ENCODE measurements around the gene REX1BD. TPM values are rescaled to one million over a fixed set of nuclear protein-coding genes. Genes with fewer than 3 reads are reported as not detected.

Gene REX1BD
- total RNA-seq, 4 donors from 2014 or later: 29.7 to 295 (median 74.2) TPM

DNA sequence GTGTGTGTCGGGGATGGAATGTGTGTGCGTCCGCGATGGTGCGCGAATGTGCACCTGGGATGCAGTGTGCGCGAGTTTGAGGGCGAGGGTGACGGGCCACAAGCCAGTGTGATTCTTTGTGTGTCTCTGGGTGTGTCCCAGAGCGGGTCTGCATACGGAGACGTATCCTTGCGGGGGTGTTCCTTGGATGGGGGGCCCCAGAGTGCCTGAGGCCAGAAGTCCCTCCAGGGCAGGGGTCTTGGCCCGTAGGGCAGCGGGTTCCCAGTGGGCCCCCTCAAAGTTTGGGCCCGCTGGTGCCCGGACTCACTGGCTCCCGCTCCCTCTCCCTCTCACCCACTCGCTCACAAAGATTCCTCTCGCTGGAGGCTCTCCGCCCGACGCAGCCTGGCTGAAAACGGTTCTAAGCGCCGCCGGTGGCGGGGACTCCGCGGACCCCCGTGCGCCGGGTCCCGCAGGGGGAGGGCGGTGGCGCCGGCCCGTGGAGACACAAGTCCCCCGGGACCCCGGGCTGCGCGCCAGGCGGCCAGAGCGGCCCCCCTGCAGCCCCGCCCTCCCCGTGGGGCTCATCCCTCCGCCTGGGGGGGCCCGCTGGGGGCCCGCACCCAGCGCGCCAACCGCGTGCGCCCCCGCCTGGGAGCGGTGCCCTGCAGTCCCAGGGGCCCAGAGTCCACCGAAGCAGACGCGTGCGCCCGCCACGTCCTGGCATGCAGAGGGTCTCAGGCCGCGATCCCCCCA, 17.1 kb downstream of the REX1BD start:
- H3K4me1 ChIP-seq: peaks cover 0 to 19% of the 10 kb centered on the region in 2 donors
- H3K9me3 ChIP-seq: no peaks in the 10 kb centered on the region
- no peak overlapping the region for H3K4me3 ChIP-seq
- DNase-seq: no peak
- TF ChIP-seq, protein P1, sequence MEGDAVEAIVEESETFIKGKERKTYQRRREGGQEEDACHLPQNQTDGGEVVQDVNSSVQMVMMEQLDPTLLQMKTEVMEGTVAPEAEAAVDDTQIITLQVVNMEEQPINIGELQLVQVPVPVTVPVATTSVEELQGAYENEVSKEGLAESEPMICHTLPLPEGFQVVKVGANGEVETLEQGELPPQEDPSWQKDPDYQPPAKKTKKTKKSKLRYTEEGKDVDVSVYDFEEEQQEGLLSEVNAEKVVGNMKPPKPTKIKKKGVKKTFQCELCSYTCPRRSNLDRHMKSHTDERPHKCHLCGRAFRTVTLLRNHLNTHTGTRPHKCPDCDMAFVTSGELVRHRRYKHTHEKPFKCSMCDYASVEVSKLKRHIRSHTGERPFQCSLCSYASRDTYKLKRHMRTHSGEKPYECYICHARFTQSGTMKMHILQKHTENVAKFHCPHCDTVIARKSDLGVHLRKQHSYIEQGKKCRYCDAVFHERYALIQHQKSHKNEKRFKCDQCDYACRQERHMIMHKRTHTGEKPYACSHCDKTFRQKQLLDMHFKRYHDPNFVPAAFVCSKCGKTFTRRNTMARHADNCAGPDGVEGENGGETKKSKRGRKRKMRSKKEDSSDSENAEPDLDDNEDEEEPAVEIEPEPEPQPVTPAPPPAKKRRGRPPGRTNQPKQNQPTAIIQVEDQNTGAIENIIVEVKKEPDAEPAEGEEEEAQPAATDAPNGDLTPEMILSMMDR (IDR thresholded peaks at IDR 0.05): no peak
- TF ChIP-seq POLR2A (IDR thresholded peaks at IDR 0.05): no peak
- peaks cover 36 to 42% of the 10 kb centered on the region in 2 donors for H3K27me3 ChIP-seq
- no peak overlapping the region for H3K27ac ChIP-seq
- intact Hi-C loops (cut with DNase I; ENCODE audit: low total_unique reads): no loop called here
- no peaks in the 10 kb centered on the region for H3K36me3 ChIP-seq

DNA sequence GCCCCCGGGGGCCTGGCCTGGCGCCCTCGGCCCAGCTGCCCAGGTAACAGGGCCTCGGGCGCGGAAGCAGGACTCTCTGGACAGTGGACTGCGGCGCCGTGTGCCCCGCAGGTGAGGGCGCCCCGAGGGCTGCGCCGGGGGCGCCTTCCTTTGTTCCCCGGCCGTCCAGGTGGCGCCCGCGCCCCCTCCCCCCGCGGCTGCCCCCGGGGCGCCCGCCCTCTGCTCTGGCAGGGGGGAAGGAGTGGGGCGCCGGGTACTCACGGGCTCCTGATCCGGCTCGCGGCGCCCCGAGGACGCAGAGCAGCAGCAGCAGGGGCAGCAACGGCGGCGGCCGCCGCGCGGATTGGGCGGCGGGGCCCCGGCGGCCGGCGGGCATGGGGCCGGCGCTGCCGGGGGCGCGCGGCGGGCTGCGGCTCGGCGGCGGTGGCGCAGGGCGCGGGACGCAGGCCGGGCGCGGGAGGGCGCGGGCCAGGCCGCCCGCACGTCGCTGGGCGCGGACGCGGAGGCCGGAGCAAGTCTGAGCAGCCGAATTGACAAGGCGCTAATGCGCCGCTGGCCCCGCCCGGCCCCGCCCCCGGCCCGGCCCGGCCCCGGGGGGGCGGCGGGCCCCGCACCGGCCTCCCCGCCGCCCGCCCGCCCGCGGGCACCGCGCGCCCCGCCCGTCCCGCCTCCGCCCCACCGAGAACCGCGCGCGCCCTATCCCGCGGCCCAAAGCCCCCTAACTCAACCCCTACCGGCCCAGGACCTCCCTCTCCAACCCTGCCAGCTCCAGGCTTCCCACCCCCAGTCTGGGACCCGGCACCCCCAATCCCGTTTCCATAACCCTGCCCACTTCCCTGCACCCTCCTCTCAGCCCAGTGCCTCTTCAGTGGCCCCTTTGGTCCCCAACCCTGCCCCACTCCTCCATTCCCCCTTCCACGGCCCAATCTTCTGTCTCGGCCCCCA, 18.0 kb downstream of the REX1BD start, which contains the start of gene CRLF1:
CRLF1 (minus strand) TSS at position 519 of the 945 bp plus-strand sequence; CDS start at position 376, 143 bp downstream.
- no peak for DNase-seq
- no peaks in the 10 kb centered on the region for H3K36me3 ChIP-seq
- H3K27me3 ChIP-seq: peaks cover 42 to 47% of the 10 kb centered on the region in 2 donors
- no peak for TF ChIP-seq POLR2A (IDR thresholded peaks at IDR 0.05)
- TF ChIP-seq, protein P1 (IDR thresholded peaks at IDR 0.05): no peak
- intact Hi-C loops (cut with DNase I; ENCODE audit: low total_unique reads): no loop called here
- no peaks in the 10 kb centered on the region for H3K9me3 ChIP-seq
- peaks cover 0 to 21% of the 10 kb centered on the region in 2 donors for H3K4me1 ChIP-seq
- no peak within 1 kb of the TSS for H3K27ac ChIP-seq
- no peak within 1 kb of the TSS for H3K4me3 ChIP-seq

DNA sequence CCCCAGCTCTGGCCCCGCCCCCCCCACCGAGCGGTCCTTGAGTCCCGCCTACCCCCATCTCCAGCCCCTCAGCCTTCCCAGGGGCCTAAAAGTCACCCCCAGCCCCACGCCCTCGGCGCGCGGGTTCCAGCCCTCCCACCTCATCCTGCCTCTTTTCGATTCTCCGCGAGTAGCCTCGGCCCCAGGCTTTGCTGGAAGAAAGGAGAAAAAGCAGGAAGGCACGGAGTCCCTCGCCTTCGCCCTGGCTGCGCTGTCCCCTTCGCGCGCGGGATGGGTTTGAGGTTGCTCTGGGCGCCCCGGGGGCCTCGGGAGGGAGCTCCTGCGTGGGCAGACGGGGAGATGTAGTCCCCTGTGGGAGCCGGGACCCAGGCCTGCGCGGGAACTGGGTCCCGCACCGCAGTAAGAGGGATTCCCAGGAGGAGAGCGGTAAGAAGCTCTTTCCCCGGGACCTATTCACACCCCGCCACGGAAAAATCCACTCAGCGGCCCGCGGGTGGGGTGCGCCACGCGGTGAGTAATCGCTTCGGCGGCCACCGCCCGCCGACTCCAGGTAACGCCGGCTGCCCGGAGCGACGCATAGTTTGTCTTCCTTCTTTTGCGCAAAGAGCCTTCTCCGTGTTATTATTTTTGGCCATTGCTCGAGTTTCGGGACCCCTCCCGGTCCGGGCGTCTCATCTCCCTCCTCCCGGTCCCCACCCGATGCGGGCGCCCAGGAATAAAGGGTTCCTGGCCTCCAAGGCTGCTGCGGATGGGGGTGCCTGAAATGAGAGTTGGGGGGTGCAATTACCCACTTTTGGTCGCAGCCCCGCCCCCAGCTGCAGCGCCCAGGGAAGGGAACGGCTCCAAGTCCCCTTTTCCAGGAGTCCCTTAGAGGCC, 18.9 kb downstream of the REX1BD start:
- no peak overlapping the region for H3K27ac ChIP-seq
- H3K36me3 ChIP-seq: no peaks in the 10 kb centered on the region
- TF ChIP-seq, protein P1 (IDR thresholded peaks at IDR 0.05): no peak
- no peak for TF ChIP-seq POLR2A (IDR thresholded peaks at IDR 0.05)
- H3K4me1 ChIP-seq: peaks cover 0 to 30% of the 10 kb centered on the region in 2 donors
- H3K27me3 ChIP-seq: peaks cover 51 to 53% of the 10 kb centered on the region in 2 donors
- intact Hi-C loops (cut with DNase I; ENCODE audit: low total_unique reads): no loop called here
- no peaks in the 10 kb centered on the region for H3K9me3 ChIP-seq
- H3K4me3 ChIP-seq: no peak overlapping the region
- DNase-seq: no peak

DNA sequence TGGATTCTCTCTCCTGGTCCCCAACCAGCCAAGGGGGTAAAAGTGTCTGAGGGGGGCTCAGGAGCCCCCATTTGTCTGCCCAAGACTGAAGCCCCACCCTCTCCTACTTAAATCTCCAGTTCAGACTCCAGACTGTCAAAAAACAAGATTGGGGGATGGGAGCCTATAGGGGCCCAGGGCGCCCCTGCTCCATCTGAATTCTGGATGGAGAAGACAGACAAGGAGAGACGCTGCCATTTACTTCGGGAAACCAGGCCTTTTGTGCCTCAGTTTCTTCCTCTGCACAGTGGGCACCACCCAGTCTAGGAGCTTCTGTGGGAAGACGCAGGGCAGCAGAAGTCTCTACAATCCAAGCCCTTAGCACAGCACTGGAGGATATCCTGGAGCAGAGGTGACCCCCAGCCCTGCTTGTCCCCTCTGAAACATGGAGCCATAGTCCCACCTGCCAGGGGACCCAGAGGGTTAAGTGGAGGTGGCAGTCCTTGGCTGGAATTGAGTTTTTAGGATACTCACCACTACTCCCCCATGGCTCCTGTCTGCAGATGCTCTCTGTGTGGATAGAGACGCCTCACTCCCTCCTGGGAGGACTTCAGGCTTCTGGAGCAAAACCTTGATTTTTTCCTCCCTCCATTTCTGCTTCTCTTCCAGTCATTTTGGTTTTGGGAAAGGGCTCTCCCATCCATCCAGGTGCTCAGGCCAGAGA, 19.7 kb downstream of the REX1BD start:
- H3K27ac ChIP-seq: no peak overlapping the region
- H3K4me1 ChIP-seq: peaks cover 0 to 31% of the 10 kb centered on the region in 2 donors
- no peaks in the 10 kb centered on the region for H3K36me3 ChIP-seq
- H3K4me3 ChIP-seq: no peak overlapping the region
- no peak for DNase-seq
- TF ChIP-seq, protein P1 (IDR thresholded peaks at IDR 0.05): no peak
- no peak for TF ChIP-seq POLR2A (IDR thresholded peaks at IDR 0.05)
- H3K9me3 ChIP-seq: no peaks in the 10 kb centered on the region
- intact Hi-C loops (cut with DNase I; ENCODE audit: low total_unique reads): no loop called here
- H3K27me3 ChIP-seq: peaks cover 52 to 53% of the 10 kb centered on the region in 2 donors

Data from uterus (tissue), 4 donors.